CD4-positive, alpha-beta memory T cell (primary cell): Measurements from ENCODE around the gene OLA1. TPM values are rescaled to one million over a fixed set of nuclear protein-coding genes. Genes with fewer than 3 reads are reported as not detected.
A peak's percentile ranks its signal among the peaks of the same experiment; 100 is the strongest.
"Not testable (repeated sequence)": the region's sequence is repeated elsewhere in the genome, so short reads cannot be mapped to it uniquely, and the experiment has no call there.

Experiments
- CTCF ChIA-PET: fragments of 350-600 bp; sonication (Branson Sonifier 250); formaldehyde crosslinking; loops from one replicate; lab custom pipeline; 2021; ENCODE audit warnings: inconsistent platforms; ENCODE audit not compliant: partially characterized antibody; lab: Charles Lee
- POLR2A ChIA-PET: fragments of 350-600 bp; sonication (Branson Sonifier 250); formaldehyde crosslinking; loops from one replicate; lab custom pipeline; 2021; ENCODE audit not compliant: partially characterized antibody; lab: Charles Lee
- DNase-seq, 5 donors: peaks; one replicate each; pipeline versions ENCODE4 v3.0.0 to v3.0.0-alpha.2; 2020 to 2022; ENCODE audit warnings: mixed read lengths in 1 of 5
- H3K27ac ChIP-seq: one replicate; pipeline ENCODE4 v1.7.0; 2013; ENCODE audit warnings: low read depth, low read length
- H3K27me3 ChIP-seq: 2 replicates; pipeline ENCODE4 v1.7.0; 2013; ENCODE audit warnings: mild to moderate bottlenecking, low read length, moderate library complexity; ENCODE audit not compliant: insufficient read depth
- H3K36me3 ChIP-seq: 2 replicates; pipeline ENCODE4 v1.7.0; 2013; ENCODE audit warnings: mild to moderate bottlenecking, low read length, moderate library complexity; ENCODE audit not compliant: insufficient read depth
- H3K4me1 ChIP-seq: 2 replicates; pipeline ENCODE4 v1.7.0; 2013; ENCODE audit warnings: mild to moderate bottlenecking, low read length, moderate library complexity; ENCODE audit not compliant: insufficient read depth
- H3K4me3 ChIP-seq, 2 donors: one replicate each; pipeline ENCODE4 v1.7.0; 2013; ENCODE audit warnings: low read length in 2 of 2, mild to moderate bottlenecking in 1 of 2
- H3K9me3 ChIP-seq, 2 donors: one replicate each; pipeline ENCODE4 v1.7.0; 2013; ENCODE audit warnings: low read length in 2 of 2, control low read depth in 1 of 2; ENCODE audit not compliant: control insufficient read depth in 1 of 2
- H3K27ac Mint-ChIP-seq, 7 donors: one replicate each; pipeline ENCODE4 v1.8.0; 2020 to 2021; ENCODE audit warnings: mixed read lengths in 7 of 7, mild to moderate bottlenecking in 6 of 7, inconsistent platforms in 3 of 7, moderate library complexity in 3 of 7
- H3K27me3 Mint-ChIP-seq, 2 donors: one replicate each; pipeline ENCODE4 v1.8.0; 2020 to 2021; ENCODE audit warnings: mixed read lengths in 2 of 2
- H3K36me3 Mint-ChIP-seq, 2 donors: one replicate each; pipeline ENCODE4 v1.8.0; 2020 to 2021; ENCODE audit warnings: mixed read lengths in 2 of 2, inconsistent platforms in 1 of 2, mild to moderate bottlenecking in 1 of 2
- H3K4me1 Mint-ChIP-seq, 4 donors: one replicate each; pipeline ENCODE4 v1.8.0; 2020 to 2021; ENCODE audit warnings: mixed read lengths in 4 of 4, mild to moderate bottlenecking in 1 of 4
- H3K4me3 Mint-ChIP-seq, 8 donors: one replicate each; pipeline ENCODE4 v1.8.0; 2020 to 2021; ENCODE audit warnings: mixed read lengths in 8 of 8, mild to moderate bottlenecking in 7 of 8, moderate library complexity in 6 of 8, inconsistent platforms in 3 of 8
- H3K9me3 Mint-ChIP-seq, 8 donors: one replicate each; pipeline ENCODE4 v1.8.0; 2020 to 2021; ENCODE audit warnings: mixed read lengths in 8 of 8, mild to moderate bottlenecking in 5 of 8, inconsistent platforms in 3 of 8, moderate library complexity in 1 of 8
- intact Hi-C: fragments of 100-400 bp; cut with micrococcal nuclease; formaldehyde crosslinking; loops from one replicate; pipeline ENCODE4 v1.15.1; 2023
- polyA plus RNA-seq, 2 donors: library from polyadenylated mRNA; unstranded; fragments of 300-500 nt; fragmentation: Illumina TruSeq; gene quantifications; one replicate each; pipeline ENCODE4 v1.2.3, GENCODE V29; 2021
- total RNA-seq, 2 experiments: library from RNA; stranded (reverse); gene quantifications; one replicate each; pipeline ENCODE4 v1.2.3, GENCODE V29; 2021

Gene OLA1
- total and polyA plus RNA-seq, 4 experiments from 2014 or later = 31.1 to 77.1 (median 43.9) TPM

DNA sequence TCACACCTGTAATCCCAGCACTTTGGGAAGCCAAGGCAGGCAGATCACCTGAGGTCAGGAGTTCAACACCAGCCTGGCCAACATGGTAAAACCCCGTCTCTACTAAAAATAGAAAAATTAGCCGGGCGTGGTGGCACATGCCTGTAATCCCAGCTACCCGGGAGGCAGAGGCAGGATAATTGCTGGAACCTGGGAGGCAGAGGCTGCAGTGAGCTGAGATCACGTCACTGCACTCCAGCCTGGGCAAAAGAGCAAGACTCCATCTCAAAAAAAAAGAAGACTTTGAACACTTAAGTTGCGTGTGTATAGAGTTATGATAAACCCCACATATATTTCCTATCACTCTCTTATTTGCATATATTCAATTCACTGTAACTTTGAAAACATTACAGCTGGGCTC, 2.7 kb downstream of the OLA1 start:
- peak overlapping the region in 1 of 8 donors; percentile 15 for H3K4me3 Mint-ChIP-seq
- POLR2A ChIA-PET = not testable (repeated sequence)

DNA sequence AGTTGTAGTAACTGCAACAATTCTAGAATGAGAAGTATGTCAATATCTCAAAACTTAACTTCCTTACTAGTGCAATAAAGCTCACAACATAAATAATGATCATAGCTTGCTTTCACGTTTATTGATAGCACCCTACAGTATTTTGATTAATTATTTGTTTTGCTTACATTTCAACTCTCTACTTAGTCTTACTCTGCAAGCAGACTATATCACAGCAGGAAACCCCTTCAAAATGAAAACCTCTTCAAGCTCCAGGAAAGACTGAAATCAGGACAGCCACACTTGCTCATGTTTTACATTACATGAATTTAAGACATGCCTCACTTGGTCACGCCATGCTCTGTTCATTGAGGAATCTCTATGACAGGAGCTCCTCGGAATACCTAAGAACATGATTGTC, 3.3 kb downstream of the OLA1 start:
- no peaks in the 10 kb centered on the region for H3K9me3 Mint-ChIP-seq

More for the DNA sequence above, 2.7 kb downstream of the OLA1 start:
- H3K9me3 Mint-ChIP-seq, H3K27ac Mint-ChIP-seq, DNase-seq, H3K36me3 ChIP-seq, H3K27ac ChIP-seq, H3K4me3 ChIP-seq, H3K27me3 Mint-ChIP-seq, H3K9me3 ChIP-seq, CTCF ChIA-PET, H3K27me3 ChIP-seq: not testable (repeated sequence)
- intact Hi-C loops = loop anchor here (5.0 kb wide), 2 partner anchors 152 to 247 kb away; partner anchors contain the start of gene SCRN3
- Mint-ChIP-seq H3K4me1 (peaks cover 16 to 39% (median 29%) of the 10 kb centered on the region in 4 donors), H3K36me3 (peaks cover 23 to 33% of the 10 kb centered on the region in 2 donors)
- H3K4me1 ChIP-seq = peaks cover 14% of the 10 kb centered on the region

DNA sequence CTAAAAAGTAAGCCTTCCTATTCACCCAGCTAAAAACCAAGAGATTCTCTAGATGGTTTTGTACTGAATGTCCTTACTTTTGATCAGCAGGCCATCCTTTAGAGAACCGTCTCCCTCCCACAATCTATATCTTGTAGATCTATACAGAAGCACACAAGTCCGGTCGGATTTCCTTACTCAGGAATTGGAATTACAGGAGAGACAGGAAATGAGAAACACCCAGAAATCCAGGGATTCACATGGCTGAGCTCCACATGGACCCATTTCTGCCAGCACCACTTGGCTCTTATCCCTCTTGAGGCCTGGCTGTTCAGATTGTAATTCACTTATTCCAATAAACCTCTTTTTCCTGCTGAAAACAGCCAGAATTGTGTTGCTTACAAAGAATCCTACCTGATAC, 4.5 kb downstream of the OLA1 start:
- POLR2A ChIA-PET = no interaction called here
- Mint-ChIP-seq H3K27me3 (no peaks in the 10 kb centered on the region), H3K9me3 (no peaks in the 10 kb centered on the region), H3K4me1 (peaks cover 23 to 47% (median 29%) of the 10 kb centered on the region in 4 donors), H3K27ac (no peak overlapping the region), H3K4me3 (no peak overlapping the region), H3K36me3 (peaks cover 23 to 33% of the 10 kb centered on the region in 2 donors)
- H3K36me3 ChIP-seq = no peaks in the 10 kb centered on the region
- intact Hi-C loops = no loop called here
- H3K27ac ChIP-seq = no peak overlapping the region
- CTCF ChIA-PET = no interaction called here
- peaks cover 10% of the 10 kb centered on the region for H3K4me1 ChIP-seq
- H3K4me3 ChIP-seq = no peak overlapping the region
- no peaks in the 10 kb centered on the region for H3K9me3 ChIP-seq
- H3K27me3 ChIP-seq = no peaks in the 10 kb centered on the region
- DNase-seq = no peak

More for the DNA sequence above, 3.3 kb downstream of the OLA1 start:
- H3K27me3 ChIP-seq = no peaks in the 10 kb centered on the region
- CTCF ChIA-PET = no interaction called here
- H3K4me3 Mint-ChIP-seq = peak overlapping the region in 2 of 8 donors; percentile 15 to 31
- H3K9me3 ChIP-seq = no peaks in the 10 kb centered on the region
- H3K4me1 ChIP-seq = peaks cover 14% of the 10 kb centered on the region
- no peak overlapping the region for H3K4me3 ChIP-seq
- POLR2A ChIA-PET = no interaction called here
- H3K36me3 Mint-ChIP-seq = peaks cover 23 to 33% of the 10 kb centered on the region in 2 donors
- no peaks in the 10 kb centered on the region for H3K36me3 ChIP-seq
- H3K27ac ChIP-seq = no peak overlapping the region
- DNase-seq = no peak
- peaks cover 20 to 43% (median 29%) of the 10 kb centered on the region in 4 donors for H3K4me1 Mint-ChIP-seq
- intact Hi-C loops = loop anchor here (5.0 kb wide), 2 partner anchors 152 to 247 kb away; partner anchors contain the start of gene SCRN3
- no peaks in the 10 kb centered on the region for H3K27me3 Mint-ChIP-seq
- no peak overlapping the region for H3K27ac Mint-ChIP-seq

DNA sequence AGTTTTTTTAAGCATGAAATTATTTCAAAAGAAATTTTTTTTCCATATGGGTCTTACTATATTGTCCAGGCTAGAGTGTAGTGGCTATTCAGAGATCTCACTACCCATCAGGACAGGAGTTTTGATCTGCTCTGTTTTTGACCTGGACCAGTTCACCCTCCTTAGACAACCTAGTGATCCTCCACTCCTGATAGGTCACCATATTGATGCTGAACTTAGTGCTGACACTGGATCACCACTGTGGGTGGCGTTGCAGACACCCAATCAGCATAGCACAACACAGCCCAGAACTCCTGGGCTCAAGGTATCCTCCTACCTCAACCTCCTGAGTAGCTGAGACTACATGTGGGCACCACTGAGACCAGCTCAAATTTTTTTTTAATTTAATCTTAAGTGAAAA, 8.2 kb downstream of the OLA1 start:
- H3K27me3 Mint-ChIP-seq = no peaks in the 10 kb centered on the region
- Histone ChIP-seq H3K9me3 (no peaks in the 10 kb centered on the region), H3K27ac (no peak overlapping the region), H3K27me3 (no peaks in the 10 kb centered on the region), H3K4me1 (no peaks in the 10 kb centered on the region), H3K36me3 (no peaks in the 10 kb centered on the region), H3K4me3 (no peak overlapping the region)
- CTCF ChIA-PET = no interaction called here
- peaks cover 22 to 31% (median 26%) of the 10 kb centered on the region in 4 donors for H3K4me1 Mint-ChIP-seq
- peaks cover 22 to 30% of the 10 kb centered on the region in 2 donors for H3K36me3 Mint-ChIP-seq
- H3K9me3 Mint-ChIP-seq = no peaks in the 10 kb centered on the region
- no peak overlapping the region for H3K4me3 Mint-ChIP-seq
- POLR2A ChIA-PET = interaction anchor here (2.3 kb wide), 1 partner anchor 9 kb away, joined by 8 read pairs; the partner anchor contains the start of gene OLA1
- intact Hi-C loops = no loop called here
- peak overlapping the region in 1 of 7 donors; percentile 4 for H3K27ac Mint-ChIP-seq
- DNase-seq = no peak

DNA sequence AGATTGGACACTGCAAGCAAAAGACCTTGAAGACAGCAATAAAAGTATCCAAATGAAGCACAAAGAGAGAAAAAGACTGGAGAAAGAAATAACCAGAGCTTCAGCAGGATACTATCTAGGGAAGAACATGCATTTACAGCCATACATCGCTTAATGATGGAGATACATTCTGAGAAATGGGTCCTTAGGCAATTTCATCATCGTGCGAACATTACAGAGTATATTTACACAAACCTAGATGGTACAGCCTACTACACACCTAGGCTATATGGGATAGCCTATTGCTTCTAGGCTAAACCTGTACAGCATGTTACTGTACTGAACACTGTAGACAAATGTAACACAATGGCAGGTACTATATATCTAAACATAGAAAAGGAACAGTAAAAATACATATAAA, 11.9 kb downstream of the OLA1 start:
- Histone ChIP-seq H3K27ac (no peak overlapping the region), H3K36me3 (no peaks in the 10 kb centered on the region), H3K27me3 (no peaks in the 10 kb centered on the region), H3K9me3 (no peaks in the 10 kb centered on the region), H3K4me1 (no peaks in the 10 kb centered on the region), H3K4me3 (no peak overlapping the region)
- H3K27me3 Mint-ChIP-seq = no peaks in the 10 kb centered on the region
- H3K4me1 Mint-ChIP-seq = peaks cover 24 to 46% (median 31%) of the 10 kb centered on the region in 4 donors
- intact Hi-C loops = no loop called here
- no peak overlapping the region for H3K4me3 Mint-ChIP-seq
- DNase-seq = no peak
- H3K9me3 Mint-ChIP-seq = peaks cover 0 to 2% (median 0%) of the 10 kb centered on the region in 8 donors
- ChIA-PET CTCF (interaction anchor here (0.8 to 1.7 kb wide), 3 partner anchors 12 to 833 kb away, joined by 3 to 4 read pairs (median 3); no protein-coding TSS in a partner anchor), POLR2A (no interaction called here)
- peaks cover 11 to 15% of the 10 kb centered on the region in 2 donors for H3K36me3 Mint-ChIP-seq
- no peak overlapping the region for H3K27ac Mint-ChIP-seq

DNA sequence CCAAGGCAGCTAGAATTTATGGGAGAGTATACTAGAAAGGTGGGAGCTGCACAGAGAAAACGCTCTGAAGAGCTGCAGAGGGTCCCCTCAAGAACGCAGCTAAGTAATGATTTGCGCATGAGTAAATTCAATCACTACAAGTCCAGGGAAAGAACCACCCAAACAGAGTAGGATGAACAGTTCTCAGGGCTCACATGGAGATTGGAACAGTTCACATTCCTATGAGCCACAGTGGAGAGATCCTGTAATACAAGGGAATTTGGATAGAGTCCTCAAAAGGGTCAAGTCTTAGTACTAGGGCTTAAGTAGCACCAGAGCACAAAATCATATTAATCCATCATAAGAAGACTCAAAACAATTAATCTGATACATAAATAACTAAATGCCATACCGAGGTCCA, 12.7 kb downstream of the OLA1 start:
- Mint-ChIP-seq H3K9me3 (peaks cover 0 to 2% (median 0%) of the 10 kb centered on the region in 8 donors), H3K4me3 (no peak overlapping the region), H3K4me1 (peaks cover 19 to 40% (median 27%) of the 10 kb centered on the region in 4 donors), H3K36me3 (peaks cover 4 to 9% of the 10 kb centered on the region in 2 donors), H3K27me3 (no peaks in the 10 kb centered on the region), H3K27ac (no peak overlapping the region)
- no peak overlapping the region for H3K4me3 ChIP-seq
- CTCF ChIA-PET = interaction anchor here (0.9 to 1.7 kb wide), 2 partner anchors 84 to 833 kb away, joined by 3 to 4 read pairs; no protein-coding TSS in a partner anchor
- intact Hi-C loops = no loop called here
- H3K27ac ChIP-seq = no peak overlapping the region
- H3K9me3 ChIP-seq = no peaks in the 10 kb centered on the region
- H3K36me3 ChIP-seq = no peaks in the 10 kb centered on the region
- no peak for DNase-seq
- H3K4me1 ChIP-seq = no peaks in the 10 kb centered on the region
- H3K27me3 ChIP-seq = no peaks in the 10 kb centered on the region
- POLR2A ChIA-PET = no interaction called here

DNA sequence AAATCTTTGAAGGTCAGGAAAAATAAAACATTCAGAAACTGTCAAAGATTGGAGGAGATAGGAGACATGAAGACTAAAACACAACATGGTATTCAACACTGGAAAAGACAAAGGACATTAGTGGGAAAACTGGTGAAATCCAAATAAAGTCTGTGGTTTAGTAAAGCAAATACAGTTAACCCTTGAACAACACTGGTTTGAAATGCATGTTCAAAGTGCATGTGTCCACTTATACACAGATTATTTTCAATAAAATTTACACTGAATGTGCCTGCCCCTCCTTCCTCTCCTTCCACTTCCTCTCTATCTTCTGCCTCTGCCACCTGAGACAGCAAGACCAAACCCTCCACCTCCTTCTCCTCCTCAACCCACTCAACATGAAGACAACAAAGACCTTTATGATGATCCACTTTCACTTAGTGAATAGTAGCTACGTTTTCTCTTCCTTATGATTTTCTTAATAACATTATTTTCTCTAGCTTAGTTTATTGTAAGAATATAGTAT, 14.5 kb downstream of the OLA1 start:
- Mint-ChIP-seq H3K4me1 (peaks cover 13 to 25% (median 20%) of the 10 kb centered on the region in 4 donors), H3K9me3 (peaks cover 0 to 2% (median 0%) of the 10 kb centered on the region in 8 donors), H3K4me3 (no peak overlapping the region), H3K27ac (peak overlapping the region in 1 of 7 donors; percentile 39), H3K27me3 (no peaks in the 10 kb centered on the region), H3K36me3 (peaks cover 11 to 13% of the 10 kb centered on the region in 2 donors)
- H3K4me1 ChIP-seq = no peaks in the 10 kb centered on the region
- POLR2A ChIA-PET = no interaction called here
- intact Hi-C loops = no loop called here
- CTCF ChIA-PET = no interaction called here
- H3K27ac ChIP-seq = no peak overlapping the region
- no peak for DNase-seq
- H3K27me3 ChIP-seq = no peaks in the 10 kb centered on the region
- no peak overlapping the region for H3K4me3 ChIP-seq
- no peaks in the 10 kb centered on the region for H3K36me3 ChIP-seq
- H3K9me3 ChIP-seq = no peaks in the 10 kb centered on the region
